Gastrocnemius medialis (tissue), 4 donors: ENCODE measurements around the gene ZNF423. TPM values are rescaled to one million over a fixed set of nuclear protein-coding genes. Genes with fewer than 3 reads are reported as not detected.
A peak's percentile ranks its signal among the peaks of the same experiment; 100 is the strongest.

Experiments
- ATAC-seq, 2 donors: fragments of 150-250 bp; one replicate each; pipeline ENCODE4 v1.9.1; 2016
- DNase-seq, 2 donors: peaks; one replicate each; pipeline ENCODE4 v3.0.0-alpha.2; 2019
- H3K27ac ChIP-seq, 4 donors: fragments of 200-600 bp; sonication (generic); 1 replicate in 1 of 4; 2 replicates in 3 of 4; pipeline ENCODE4 v1.5.1; 2016 to 2018; ENCODE audit warnings: mild to moderate bottlenecking in 2 of 4, moderate library complexity in 1 of 4
- H3K27me3 ChIP-seq, 3 donors: fragments of 200-600 bp; sonication (generic) in 2 of 3; 1 replicate in 1 of 3; 2 replicates in 2 of 3; pipeline versions ENCODE4 v1.5.1 to v1.6.0; 2016 to 2019; ENCODE audit warnings: mild to moderate bottlenecking in 1 of 3, moderate library complexity in 1 of 3
- H3K36me3 ChIP-seq, 2 donors: fragments of 200-600 bp; sonication (generic) in 1 of 2; one replicate each; pipeline ENCODE4 v1.5.1; 2017 to 2018
- H3K4me1 ChIP-seq, 2 donors: fragments of 200-600 bp; sonication (generic) in 1 of 2; one replicate each; pipeline ENCODE4 v1.5.1; 2016 to 2017; ENCODE audit warnings: mild to moderate bottlenecking in 2 of 2
- H3K4me3 ChIP-seq, 4 donors: fragments of 200-600 bp; sonication (generic) in 3 of 4; 1 replicate in 1 of 4; 2 replicates in 3 of 4; pipeline ENCODE4 v1.5.1; 2016 to 2019; ENCODE audit warnings: mild to moderate bottlenecking in 2 of 4
- H3K9me3 ChIP-seq, 3 donors: fragments of 200-600 bp; sonication (generic) in 2 of 3; 1 replicate in 1 of 3; 2 replicates in 2 of 3; pipeline ENCODE4 v1.5.1; 2016 to 2019
- CTCF ChIP-seq, 5 experiments: fragments of 450-650 bp in 3 of 5; fragments of 200-600 bp in 2 of 5; sonication (generic) in 2 of 5; IDR thresholded peaks in 4 of 5; conservative IDR thresholded peaks in 1 of 5; 1 replicate in 4 of 5; 2 replicates in 1 of 5; pipeline ENCODE4 v1.5.1; 2016 to 2019; ENCODE audit warnings: antibody characterized with exemption in 5 of 5, mild to moderate bottlenecking in 3 of 5, moderate library complexity in 3 of 5
- POLR2A ChIP-seq, 2 donors: fragments of 450-650 bp; IDR thresholded peaks; one replicate each; pipeline ENCODE4 v1.6.1; 2017; ENCODE audit warnings: antibody characterized with exemption in 2 of 2, mild to moderate bottlenecking in 2 of 2, moderate library complexity in 2 of 2
- in situ Hi-C, 4 donors: fragments of 200-750 bp; cut with MboI; loops; one replicate each; pipeline versions ENCODE4 v1.15.0 to v1.8.0; 2017; ENCODE audit warnings: low sequenced_read_pairs in 4 of 4
- intact Hi-C: fragments of 100-400 bp; cut with DNase I; formaldehyde crosslinking; loops from one replicate; pipeline ENCODE4 v1.15.1; 2023; ENCODE audit warnings: low total_unique reads
- total RNA-seq, 4 donors: library from RNA; depleted of rRNA; stranded (reverse); fragments of >200 nt; gene quantifications; one replicate each; pipeline versions ENCODE4 v1.1.0 to v1.2.3, GENCODE V29; 2016

ZNF423 gene
- total RNA-seq, 4 donors from 2014 or later, result 8.4 to 15.8 (median 12.5) TPM

GRCh38 chr16:49486400-49486799, 369.5 kb downstream of the ZNF423 start:
- peaks cover 11 to 14% of the 10 kb centered on the region in 2 donors for H3K4me1 ChIP-seq
- in situ Hi-C loops, result loop anchor here in 1 of 4 donors (25.0 kb wide), 1 partner anchor 376 kb away; the partner anchor contains the start of gene ZNF423
- H3K4me3 ChIP-seq, result no peak overlapping the region
- intact Hi-C loops, result loop anchor here (5.0 kb wide), 1 partner anchor 371 kb away; the partner anchor contains the start of gene ZNF423
- DNase-seq (no peak), ATAC-seq (no peak)
- H3K9me3 ChIP-seq, result no peaks in the 10 kb centered on the region
- no peaks in the 10 kb centered on the region for H3K27me3 ChIP-seq
- peak overlapping the region in 1 of 4 donors; percentile 24 for H3K27ac ChIP-seq
- TF ChIP-seq POLR2A (IDR thresholded peaks at IDR 0.05), result no peak
- TF ChIP-seq CTCF (IDR thresholded peaks at IDR 0.05 in 4 of 5, conservative IDR thresholded peaks at IDR 0.05 in 1 of 5), result no peak
- no peaks in the 10 kb centered on the region for H3K36me3 ChIP-seq

- TF ChIP-seq POLR2A (IDR thresholded peaks at IDR 0.05) (no peak), CTCF (IDR thresholded peaks at IDR 0.05 in 4 of 5, conservative IDR thresholded peaks at IDR 0.05 in 1 of 5) (no peak)
- Histone ChIP-seq H3K27me3 (no peaks in the 10 kb centered on the region), H3K4me3 (no peak overlapping the region), H3K9me3 (no peaks in the 10 kb centered on the region), H3K36me3 (no peaks in the 10 kb centered on the region), H3K27ac (peak overlapping the region; percentile 67 to 85 (median 80)), H3K4me1 (peaks cover 11 to 14% of the 10 kb centered on the region in 2 donors)
- intact Hi-C loops (loop anchor here (2.0 to 5.0 kb wide), 3 partner anchors 25 to 372 kb away; partner anchors contain the start of gene ZNF423), in situ Hi-C loops (loop anchor here in 1 of 4 donors (25.0 kb wide), 1 partner anchor 377 kb away; the partner anchor contains the start of gene ZNF423)
- peak; percentile 37 to 55 for ATAC-seq
- DNase-seq, result no peak
These were observed 370.2 kb downstream of the ZNF423 start for GRCh38 chr16:49485663-49486062.

GRCh38 chr16:49484936-49485335, 371.0 kb downstream of the ZNF423 start:
- Histone ChIP-seq H3K27me3 (no peaks in the 10 kb centered on the region), H3K4me3 (peak overlapping the region; percentile 36 to 49 (median 48)), H3K36me3 (no peaks in the 10 kb centered on the region), H3K9me3 (no peaks in the 10 kb centered on the region), H3K4me1 (peaks cover 11 to 14% of the 10 kb centered on the region in 2 donors), H3K27ac (peak overlapping the region; percentile 67 to 85 (median 80))
- ATAC-seq, result no peak
- intact Hi-C loops (loop anchor here (2.0 to 5.0 kb wide), 3 partner anchors 26 to 372 kb away; partner anchors contain the start of gene ZNF423), in situ Hi-C loops (loop anchor here in 1 of 4 donors (25.0 kb wide), 1 partner anchor 377 kb away; the partner anchor contains the start of gene ZNF423)
- DNase-seq, result no peak
- TF ChIP-seq POLR2A (IDR thresholded peaks at IDR 0.05) (no peak), CTCF (IDR thresholded peaks at IDR 0.05 in 4 of 5, conservative IDR thresholded peaks at IDR 0.05 in 1 of 5) (no peak)

GRCh38 chr16:49484451-49484849, 371.5 kb downstream of the ZNF423 start:
- Histone ChIP-seq H3K4me3 (peak overlapping the region; percentile 36 to 49 (median 48)), H3K9me3 (no peaks in the 10 kb centered on the region), H3K4me1 (peaks cover 11 to 14% of the 10 kb centered on the region in 2 donors), H3K27me3 (no peaks in the 10 kb centered on the region), H3K36me3 (no peaks in the 10 kb centered on the region), H3K27ac (peak overlapping the region; percentile 67 to 85 (median 80))
- intact Hi-C loops (loop anchor here (2.0 kb wide), 2 partner anchors 26 to 58 kb away; no protein-coding TSS in a partner anchor), in situ Hi-C loops (loop anchor here in 1 of 4 donors (25.0 kb wide), 1 partner anchor 378 kb away; the partner anchor contains the start of gene ZNF423)
- ATAC-seq (peak; percentile 90 to 94), DNase-seq (peak; percentile 62 to 82)
- TF ChIP-seq CTCF (IDR thresholded peaks at IDR 0.05 in 4 of 5, conservative IDR thresholded peaks at IDR 0.05 in 1 of 5) (no peak), POLR2A (IDR thresholded peaks at IDR 0.05) (peak in 1 of 2 donors; percentile 31)
